Endothelial cell of umbilical vein (primary cell): ENCODE results near the gene FOXL1.

Experiments
- EZH2 ChIP-seq: IDR thresholded peaks from 2 replicates; pipeline ENCODE4 v1.6.1; 2012; ENCODE audit warnings: borderline replicate concordance, low read depth, mild to moderate bottlenecking, moderate library complexity, low read length, inconsistent platforms; ENCODE audit not compliant: severe bottlenecking
- FOS ChIP-seq: IDR thresholded peaks from 2 replicates; pipeline ENCODE4 v1.6.1; 2011; ENCODE audit warnings: mild to moderate bottlenecking, low read length, moderate library complexity, borderline replicate concordance; ENCODE audit not compliant: insufficient read depth
- MYC ChIP-seq: IDR thresholded peaks from one replicate; pipeline ENCODE4 v1.6.1; 2011; ENCODE audit warnings: mild to moderate bottlenecking, low read depth, low read length
- POLR2A ChIP-seq: IDR thresholded peaks from 2 replicates; pipeline ENCODE4 v1.6.1; 2012; ENCODE audit warnings: low read depth, mild to moderate bottlenecking, control low read depth, low read length
- POLR2AphosphoS5 ChIP-seq: IDR thresholded peaks from 2 replicates; pipeline ENCODE4 v1.6.1; 2012; ENCODE audit warnings: low read depth, mild to moderate bottlenecking, control low read depth, low read length, moderate library complexity; ENCODE audit not compliant: insufficient read depth
- TF ChIP-seq, protein P1 (sequence below), 2 donors: IDR thresholded peaks; 1 replicate in 1 of 2; 2 replicates in 1 of 2; pipeline ENCODE4 v1.5.1; 2011; ENCODE audit warnings: low read length in 2 of 2, mild to moderate bottlenecking in 2 of 2, moderate library complexity in 2 of 2, control low read depth in 1 of 2, inconsistent platforms in 1 of 2, low read depth in 1 of 2; ENCODE audit not compliant: insufficient read depth in 1 of 2; ENCODE audit errors: extremely low read depth in 1 of 2
- TF ChIP-seq, protein P2 (sequence below): IDR thresholded peaks from 2 replicates; pipeline ENCODE4 v1.6.1; 2011; ENCODE audit not compliant: insufficient read depth, insufficient read length

DNA sequence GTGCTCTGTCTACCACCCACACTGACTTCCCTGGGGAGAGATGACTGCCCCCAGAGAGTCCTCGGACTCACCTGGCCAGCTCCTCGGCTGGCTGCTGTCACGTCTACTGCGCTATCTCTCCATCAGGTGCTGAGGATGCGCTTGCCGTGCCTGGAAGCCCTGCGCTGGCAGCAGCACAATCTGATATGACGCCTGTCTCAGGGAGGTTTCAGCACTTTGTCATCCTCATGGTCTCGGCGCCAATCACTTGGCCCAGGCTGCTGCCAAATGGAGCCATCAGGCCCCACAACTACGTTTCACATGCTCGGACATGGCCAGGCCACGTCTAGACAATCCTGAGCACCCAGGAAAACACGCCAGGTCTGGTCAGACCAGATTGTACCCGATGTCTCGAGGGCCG, 46.7 kb downstream of the FOXL1 start:
- TF ChIP-seq, protein P1, sequence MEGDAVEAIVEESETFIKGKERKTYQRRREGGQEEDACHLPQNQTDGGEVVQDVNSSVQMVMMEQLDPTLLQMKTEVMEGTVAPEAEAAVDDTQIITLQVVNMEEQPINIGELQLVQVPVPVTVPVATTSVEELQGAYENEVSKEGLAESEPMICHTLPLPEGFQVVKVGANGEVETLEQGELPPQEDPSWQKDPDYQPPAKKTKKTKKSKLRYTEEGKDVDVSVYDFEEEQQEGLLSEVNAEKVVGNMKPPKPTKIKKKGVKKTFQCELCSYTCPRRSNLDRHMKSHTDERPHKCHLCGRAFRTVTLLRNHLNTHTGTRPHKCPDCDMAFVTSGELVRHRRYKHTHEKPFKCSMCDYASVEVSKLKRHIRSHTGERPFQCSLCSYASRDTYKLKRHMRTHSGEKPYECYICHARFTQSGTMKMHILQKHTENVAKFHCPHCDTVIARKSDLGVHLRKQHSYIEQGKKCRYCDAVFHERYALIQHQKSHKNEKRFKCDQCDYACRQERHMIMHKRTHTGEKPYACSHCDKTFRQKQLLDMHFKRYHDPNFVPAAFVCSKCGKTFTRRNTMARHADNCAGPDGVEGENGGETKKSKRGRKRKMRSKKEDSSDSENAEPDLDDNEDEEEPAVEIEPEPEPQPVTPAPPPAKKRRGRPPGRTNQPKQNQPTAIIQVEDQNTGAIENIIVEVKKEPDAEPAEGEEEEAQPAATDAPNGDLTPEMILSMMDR (IDR thresholded peaks at IDR 0.05; ENCODE audit: extremely low read depth in 1 of 2, insufficient read depth in 1 of 2, low read depth in 1 of 2, low read length in 2 of 2) = no peak
- TF ChIP-seq EZH2 (no peak), POLR2AphosphoS5 (no peak), POLR2A (no peak), MYC (no peak), FOS (no peak)
- TF ChIP-seq, protein P2, sequence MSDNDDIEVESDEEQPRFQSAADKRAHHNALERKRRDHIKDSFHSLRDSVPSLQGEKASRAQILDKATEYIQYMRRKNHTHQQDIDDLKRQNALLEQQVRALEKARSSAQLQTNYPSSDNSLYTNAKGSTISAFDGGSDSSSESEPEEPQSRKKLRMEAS = no peak
